ENCODE data around the gene EIF3L. TPM values are rescaled to one million over a fixed set of nuclear protein-coding genes. Genes with fewer than 3 reads are reported as not detected.

Gene EIF3L
- total and polyA plus RNA-seq, 7 experiments from 2014 or later, result 338 to 586 (median 496) TPM

GRCh38 chr22:37807410-37808293 lies 41.6 kb upstream of the EIF3L start, which contains the start of gene GCAT:
TSS of gene GCAT (plus strand) at chr22:37807934. CDS start at chr22:37807968, 34 bp downstream.
- H3K4me1 ChIP-seq (ENCODE audit: control insufficient read depth in 2 of 2, insufficient read depth in 2 of 2, low read length in 2 of 2), result peaks cover 14 to 30% of the 10 kb centered on the region in 2 donors
- H3K27me3 ChIP-seq (ENCODE audit: control insufficient read depth in 2 of 2, insufficient read depth in 2 of 2, low read length in 2 of 2), result peaks cover 0 to 25% of the 10 kb centered on the region in 2 donors
- Mint-ChIP-seq H3K4me3 (peak within 1 kb of the TSS; percentile 67 to 90 (median 80)), H3K36me3 (peaks cover 0 to 5% (median 0%) of the 10 kb centered on the region in 5 donors), H3K4me1 (peaks cover 15 to 51% (median 43%) of the 10 kb centered on the region in 7 donors), H3K27me3 (peaks cover 4 to 38% (median 23%) of the 10 kb centered on the region in 5 donors), H3K27ac (peak within 1 kb of the TSS in 6 of 9 donors; percentile 8 to 65 (median 44)), H3K9me3 (peaks cover 0 to 2% (median 0%) of the 10 kb centered on the region in 11 donors)
- no peaks in the 10 kb centered on the region for H3K36me3 ChIP-seq (ENCODE audit: control insufficient read depth in 2 of 3, insufficient read depth in 3 of 3, low read length in 3 of 3)
- peak within 1 kb of the TSS; percentile 58 for H3K4me3 ChIP-seq (ENCODE audit: low read length)
- no peaks in the 10 kb centered on the region for H3K9me3 ChIP-seq (ENCODE audit: control insufficient read depth in 2 of 3, low read length in 3 of 3)
- peak; percentile 61 to 92 (median 71) for DNase-seq
- peak; percentile 94 for ATAC-seq
- peak within 1 kb of the TSS; percentile 44 for H3K27ac ChIP-seq (ENCODE audit: low read depth, low read length)
- intact Hi-C loops (cut with micrococcal nuclease), result loop anchor here (1.0 to 10.0 kb wide), 15 partner anchors 10 to 985 kb away; partner anchors contain the start of genes C22orf23 (in 2 of the 2), GGA1 (in 2 of the 2), POLR2F (in 2 of the 2) and ANKRD54 (in 1 of the 2)
- ChIA-PET POLR2A (interaction anchor here (1.3 to 1.5 kb wide), 3 partner anchors 33 to 89 kb away, joined by 3 to 4 read pairs (median 3); no protein-coding TSS in a partner anchor), CTCF (interaction anchor here (0.5 to 1.2 kb wide), 7 partner anchors 9 to 1242 kb away, joined by 3 to 5 read pairs (median 3); no protein-coding TSS in a partner anchor)

GRCh38 chr22:37808294-37808657 lies 40.9 kb upstream of the EIF3L start:
- H3K27ac Mint-ChIP-seq, result peak overlapping the region in 3 of 9 donors; percentile 8 to 41 (median 39)
- Histone ChIP-seq H3K4me1 (ENCODE audit: control insufficient read depth in 2 of 2, insufficient read depth in 2 of 2, low read length in 2 of 2) (peaks cover 14 to 24% of the 10 kb centered on the region in 2 donors), H3K27me3 (ENCODE audit: control insufficient read depth in 2 of 2, insufficient read depth in 2 of 2, low read length in 2 of 2) (peaks cover 0 to 20% of the 10 kb centered on the region in 2 donors), H3K27ac (ENCODE audit: low read depth, low read length) (peak overlapping the region; percentile 44), H3K36me3 (ENCODE audit: control insufficient read depth in 2 of 3, insufficient read depth in 3 of 3, low read length in 3 of 3) (no peaks in the 10 kb centered on the region), H3K4me3 (ENCODE audit: low read length) (peak overlapping the region; percentile 58), H3K9me3 (ENCODE audit: control insufficient read depth in 2 of 3, low read length in 3 of 3) (no peaks in the 10 kb centered on the region)
- peaks cover 15 to 44% (median 37%) of the 10 kb centered on the region in 7 donors for H3K4me1 Mint-ChIP-seq
- H3K27me3 Mint-ChIP-seq, result peaks cover 4 to 32% (median 17%) of the 10 kb centered on the region in 5 donors
- POLR2A ChIA-PET, result interaction anchor here (0.6 to 1.3 kb wide), 2 partner anchors 19 to 33 kb away, joined by 3 read pairs; no protein-coding TSS in a partner anchor
- intact Hi-C loops (cut with micrococcal nuclease), result loop anchor here (1.0 to 10.0 kb wide), 9 partner anchors 39 to 984 kb away; partner anchors contain the start of genes C22orf23 (in 1 of the 2), DNAL4 (in 1 of the 2), EIF3L (in 1 of the 2) and GGA1 (in 1 of the 2)
- peak overlapping the region; percentile 67 to 90 (median 80) for H3K4me3 Mint-ChIP-seq
- DNase-seq, result no peak
- H3K36me3 Mint-ChIP-seq, result peaks cover 0 to 5% (median 0%) of the 10 kb centered on the region in 5 donors
- peaks cover 0 to 2% (median 0%) of the 10 kb centered on the region in 11 donors for H3K9me3 Mint-ChIP-seq
- CTCF ChIA-PET, result interaction anchor here (0.6 to 2.1 kb wide), 5 partner anchors 10 to 1241 kb away, joined by 3 to 6 read pairs (median 4); no protein-coding TSS in a partner anchor
- ATAC-seq, result no peak

GRCh38 chr22:37809672-37810333 lies 39.4 kb upstream of the EIF3L start:
- POLR2A ChIA-PET, result interaction anchor here (0.6 to 0.7 kb wide), 2 partner anchors 21 to 57 kb away, joined by 3 read pairs; no protein-coding TSS in a partner anchor
- CTCF ChIA-PET, result interaction anchor here (2.1 kb wide), 1 partner anchor 53 kb away, joined by 6 read pairs; no protein-coding TSS in a partner anchor
- Mint-ChIP-seq H3K36me3 (peaks cover 0 to 5% (median 0%) of the 10 kb centered on the region in 5 donors), H3K9me3 (peaks cover 0 to 2% (median 0%) of the 10 kb centered on the region in 11 donors), H3K4me1 (peaks cover 15 to 37% (median 28%) of the 10 kb centered on the region in 7 donors), H3K4me3 (peak overlapping the region in 2 of 10 donors; percentile 59 to 66), H3K27me3 (peaks cover 4 to 25% (median 16%) of the 10 kb centered on the region in 5 donors), H3K27ac (peak overlapping the region in 1 of 9 donors; percentile 78)
- Histone ChIP-seq H3K27me3 (ENCODE audit: control insufficient read depth in 2 of 2, insufficient read depth in 2 of 2, low read length in 2 of 2) (peaks cover 0 to 17% of the 10 kb centered on the region in 2 donors), H3K4me3 (ENCODE audit: low read length) (no peak overlapping the region), H3K27ac (ENCODE audit: low read depth, low read length) (no peak overlapping the region), H3K36me3 (ENCODE audit: control insufficient read depth in 2 of 3, insufficient read depth in 3 of 3, low read length in 3 of 3) (no peaks in the 10 kb centered on the region), H3K9me3 (ENCODE audit: control insufficient read depth in 2 of 3, low read length in 3 of 3) (no peaks in the 10 kb centered on the region), H3K4me1 (ENCODE audit: control insufficient read depth in 2 of 2, insufficient read depth in 2 of 2, low read length in 2 of 2) (peaks cover 14 to 17% of the 10 kb centered on the region in 2 donors)
- intact Hi-C loops (cut with micrococcal nuclease), result loop anchor here (5.0 to 10.0 kb wide), 8 partner anchors 37 to 982 kb away; partner anchors contain the start of genes C22orf23 (in 1 of the 2), DNAL4 (in 1 of the 2), EIF3L (in 1 of the 2) and LGALS1 (in 1 of the 2)
- no peak for DNase-seq
- no peak for ATAC-seq

- ATAC-seq (no peak), DNase-seq (no peak)
- no peaks in the 10 kb centered on the region for H3K36me3 ChIP-seq (ENCODE audit: control insufficient read depth in 2 of 3, insufficient read depth in 3 of 3, low read length in 3 of 3)
- intact Hi-C loops (cut with micrococcal nuclease), result no loop called here
- H3K27ac Mint-ChIP-seq, result no peak overlapping the region
- peaks cover 0 to 2% (median 0%) of the 10 kb centered on the region in 11 donors for H3K9me3 Mint-ChIP-seq
- CTCF ChIA-PET, result no interaction called here
- H3K4me3 Mint-ChIP-seq, result no peak overlapping the region
- peaks cover 0 to 20% (median 12%) of the 10 kb centered on the region in 7 donors for H3K4me1 Mint-ChIP-seq
- H3K4me3 ChIP-seq (ENCODE audit: low read length), result no peak overlapping the region
- peaks cover 0 to 9% (median 4%) of the 10 kb centered on the region in 5 donors for H3K27me3 Mint-ChIP-seq
- no peaks in the 10 kb centered on the region for H3K9me3 ChIP-seq (ENCODE audit: control insufficient read depth in 2 of 3, low read length in 3 of 3)
- peaks cover under 1 to 14% of the 10 kb centered on the region in 2 donors for H3K4me1 ChIP-seq (ENCODE audit: control insufficient read depth in 2 of 2, insufficient read depth in 2 of 2, low read length in 2 of 2)
- H3K27ac ChIP-seq (ENCODE audit: low read depth, low read length), result no peak overlapping the region
- H3K36me3 Mint-ChIP-seq, result no peaks in the 10 kb centered on the region
- POLR2A ChIA-PET, result no interaction called here
- peaks cover 0 to 12% of the 10 kb centered on the region in 2 donors for H3K27me3 ChIP-seq (ENCODE audit: control insufficient read depth in 2 of 2, insufficient read depth in 2 of 2, low read length in 2 of 2)
Measured at GRCh38 chr22:37811867-37812266, 37.4 kb upstream of the EIF3L start.

- Mint-ChIP-seq H3K4me3 (no peak overlapping the region), H3K27ac (no peak overlapping the region), H3K27me3 (peaks cover 0 to 7% (median 4%) of the 10 kb centered on the region in 5 donors), H3K4me1 (peaks cover 0 to 20% (median 12%) of the 10 kb centered on the region in 7 donors), H3K36me3 (peaks cover 0 to 4% (median 0%) of the 10 kb centered on the region in 5 donors), H3K9me3 (no peaks in the 10 kb centered on the region)
- DNase-seq (no peak), ATAC-seq (no peak)
- no peak overlapping the region for H3K27ac ChIP-seq (ENCODE audit: low read depth, low read length)
- intact Hi-C loops (cut with micrococcal nuclease), result no loop called here
- no peaks in the 10 kb centered on the region for H3K36me3 ChIP-seq (ENCODE audit: control insufficient read depth in 2 of 3, insufficient read depth in 3 of 3, low read length in 3 of 3)
- peaks cover 0 to 7% of the 10 kb centered on the region in 2 donors for H3K27me3 ChIP-seq (ENCODE audit: control insufficient read depth in 2 of 2, insufficient read depth in 2 of 2, low read length in 2 of 2)
- H3K4me1 ChIP-seq (ENCODE audit: control insufficient read depth in 2 of 2, insufficient read depth in 2 of 2, low read length in 2 of 2), result peaks cover 5 to 14% of the 10 kb centered on the region in 2 donors
- H3K4me3 ChIP-seq (ENCODE audit: low read length), result no peak overlapping the region
- POLR2A ChIA-PET, result interaction anchor here (0.7 kb wide), 1 partner anchor 38 kb away, joined by 3 read pairs; no protein-coding TSS in a partner anchor
- CTCF ChIA-PET, result interaction anchor here (0.6 to 8.0 kb wide), 2 partner anchors 50 to 290 kb away, joined by 4 to 94 read pairs; no protein-coding TSS in a partner anchor
- no peaks in the 10 kb centered on the region for H3K9me3 ChIP-seq (ENCODE audit: control insufficient read depth in 2 of 3, low read length in 3 of 3)
Measured at GRCh38 chr22:37812869-37813678, 36.1 kb upstream of the EIF3L start.
